GM12875 (cell line): ENCODE measurements around the gene FKBP6.
"Not testable (repeated sequence)": the region's sequence is repeated elsewhere in the genome, so short reads cannot be mapped to it uniquely, and the experiment has no call there.

Source experiments
- H3K4me3 ChIP-seq: one replicate; pipeline ENCODE4 v1.5.1; 2011; ENCODE audit warnings: low read depth, low read length, control low read depth
- TF ChIP-seq, protein P1 (sequence below): IDR thresholded peaks from 2 replicates; pipeline ENCODE4 v1.5.1; 2011; ENCODE audit warnings: low read depth, mild to moderate bottlenecking, control low read depth, inconsistent platforms, low read length, moderate library complexity, borderline replicate concordance; ENCODE audit not compliant: insufficient read depth

FKBP6 gene

DNA sequence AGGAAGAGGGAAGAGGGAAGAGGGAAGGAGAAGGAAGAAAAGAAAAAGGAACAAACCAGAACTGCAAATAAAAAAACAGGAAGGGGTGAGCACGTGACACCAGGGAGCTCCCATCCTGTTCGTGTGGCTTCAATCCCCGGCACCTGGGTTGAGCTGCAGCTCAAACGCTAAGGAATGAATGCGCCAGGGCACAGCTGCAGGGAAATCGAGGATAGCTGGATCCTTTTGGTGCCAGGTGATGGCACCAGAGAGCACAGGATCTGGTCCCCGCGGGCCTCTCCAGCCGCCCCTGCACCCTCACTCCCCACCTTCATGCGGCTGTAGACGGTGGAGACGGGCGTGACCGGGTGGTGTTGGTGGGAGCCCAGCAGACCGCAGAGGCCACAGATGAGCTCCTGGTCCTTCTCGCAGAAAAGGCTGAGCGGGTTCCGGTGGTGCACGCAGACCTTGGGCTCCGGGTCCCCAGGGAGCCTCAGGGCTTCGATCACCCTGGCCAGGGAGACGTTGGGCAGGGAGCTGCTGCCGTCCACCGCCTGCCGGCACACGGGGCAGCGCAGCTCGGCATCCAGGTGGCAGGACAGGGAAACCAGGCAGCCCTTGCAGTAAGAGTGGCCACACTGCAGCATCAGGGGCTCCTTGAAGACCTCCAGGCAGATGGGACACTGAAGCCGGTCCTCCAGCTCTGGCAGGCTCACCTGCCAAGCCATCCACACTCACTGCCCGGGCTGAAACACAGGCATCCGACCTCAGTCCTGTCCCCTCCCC lies 3.7 kb upstream of the FKBP6 start:
- H3K4me3 ChIP-seq, result not testable (repeated sequence)
- TF ChIP-seq, protein P1, sequence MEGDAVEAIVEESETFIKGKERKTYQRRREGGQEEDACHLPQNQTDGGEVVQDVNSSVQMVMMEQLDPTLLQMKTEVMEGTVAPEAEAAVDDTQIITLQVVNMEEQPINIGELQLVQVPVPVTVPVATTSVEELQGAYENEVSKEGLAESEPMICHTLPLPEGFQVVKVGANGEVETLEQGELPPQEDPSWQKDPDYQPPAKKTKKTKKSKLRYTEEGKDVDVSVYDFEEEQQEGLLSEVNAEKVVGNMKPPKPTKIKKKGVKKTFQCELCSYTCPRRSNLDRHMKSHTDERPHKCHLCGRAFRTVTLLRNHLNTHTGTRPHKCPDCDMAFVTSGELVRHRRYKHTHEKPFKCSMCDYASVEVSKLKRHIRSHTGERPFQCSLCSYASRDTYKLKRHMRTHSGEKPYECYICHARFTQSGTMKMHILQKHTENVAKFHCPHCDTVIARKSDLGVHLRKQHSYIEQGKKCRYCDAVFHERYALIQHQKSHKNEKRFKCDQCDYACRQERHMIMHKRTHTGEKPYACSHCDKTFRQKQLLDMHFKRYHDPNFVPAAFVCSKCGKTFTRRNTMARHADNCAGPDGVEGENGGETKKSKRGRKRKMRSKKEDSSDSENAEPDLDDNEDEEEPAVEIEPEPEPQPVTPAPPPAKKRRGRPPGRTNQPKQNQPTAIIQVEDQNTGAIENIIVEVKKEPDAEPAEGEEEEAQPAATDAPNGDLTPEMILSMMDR, result peak; percentile 69

DNA sequence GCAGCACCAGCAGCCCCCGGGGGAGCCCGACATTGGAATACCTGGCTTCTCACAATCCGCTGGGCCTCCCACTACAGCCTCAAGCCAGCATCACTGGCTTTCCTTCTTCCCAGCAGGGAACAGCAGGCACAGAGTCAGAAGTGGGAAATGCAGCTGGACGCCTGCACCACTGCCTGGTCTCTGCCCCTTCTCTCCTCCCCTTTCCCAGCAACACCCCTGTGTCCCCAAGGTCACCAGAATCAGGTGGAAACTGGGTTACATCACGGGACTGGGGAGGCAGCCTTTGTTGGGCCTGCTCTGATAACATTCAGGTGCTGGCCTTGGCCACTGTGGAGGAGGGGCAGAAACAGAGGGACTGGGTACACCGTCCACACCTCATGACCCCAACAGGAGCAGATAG lies 2.5 kb upstream of the FKBP6 start:
- not testable (repeated sequence) for H3K4me3 ChIP-seq

DNA sequence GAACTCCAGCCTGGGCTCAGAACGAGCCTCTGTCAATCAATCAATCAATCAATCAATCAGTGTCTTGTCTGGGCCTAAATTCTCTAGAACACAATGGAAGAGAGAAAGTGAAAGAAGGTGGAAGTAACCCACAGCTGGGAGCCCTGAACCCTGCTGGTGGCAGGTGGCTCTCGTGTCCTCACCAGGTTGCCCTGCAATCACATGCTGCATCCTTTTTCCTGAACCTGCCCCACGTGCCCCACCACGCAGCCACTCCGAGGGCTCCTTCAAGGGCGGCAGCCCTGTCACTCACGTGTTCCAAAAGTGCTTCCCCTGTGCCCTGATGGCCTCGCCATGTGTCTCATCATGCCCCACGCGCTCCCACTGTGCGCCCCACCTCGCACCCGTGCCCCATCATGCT lies 512 bp upstream of the FKBP6 start:
- H3K4me3 ChIP-seq, result not testable (repeated sequence)

DNA sequence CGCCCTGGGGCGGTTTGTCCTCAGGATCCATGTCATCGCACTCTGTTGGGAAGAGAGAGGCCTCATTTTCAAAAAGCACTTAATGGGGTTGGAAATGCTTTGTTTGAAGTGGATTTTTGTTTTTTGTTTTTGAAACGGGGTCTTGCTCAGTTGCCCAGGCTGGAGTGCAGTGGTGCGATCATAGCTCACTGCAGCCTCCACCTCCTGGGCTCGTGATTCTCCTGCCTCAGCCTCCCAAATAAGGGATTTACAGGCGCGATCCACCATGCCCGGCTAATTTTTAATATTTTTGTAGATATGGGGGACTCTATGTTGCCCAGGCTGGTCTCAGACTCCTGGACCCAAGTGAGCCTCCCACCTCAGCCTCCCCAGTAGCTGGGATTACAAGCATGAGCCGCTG lies 735 bp downstream of the FKBP6 start:
- TF ChIP-seq, protein P1, result no peak

DNA sequence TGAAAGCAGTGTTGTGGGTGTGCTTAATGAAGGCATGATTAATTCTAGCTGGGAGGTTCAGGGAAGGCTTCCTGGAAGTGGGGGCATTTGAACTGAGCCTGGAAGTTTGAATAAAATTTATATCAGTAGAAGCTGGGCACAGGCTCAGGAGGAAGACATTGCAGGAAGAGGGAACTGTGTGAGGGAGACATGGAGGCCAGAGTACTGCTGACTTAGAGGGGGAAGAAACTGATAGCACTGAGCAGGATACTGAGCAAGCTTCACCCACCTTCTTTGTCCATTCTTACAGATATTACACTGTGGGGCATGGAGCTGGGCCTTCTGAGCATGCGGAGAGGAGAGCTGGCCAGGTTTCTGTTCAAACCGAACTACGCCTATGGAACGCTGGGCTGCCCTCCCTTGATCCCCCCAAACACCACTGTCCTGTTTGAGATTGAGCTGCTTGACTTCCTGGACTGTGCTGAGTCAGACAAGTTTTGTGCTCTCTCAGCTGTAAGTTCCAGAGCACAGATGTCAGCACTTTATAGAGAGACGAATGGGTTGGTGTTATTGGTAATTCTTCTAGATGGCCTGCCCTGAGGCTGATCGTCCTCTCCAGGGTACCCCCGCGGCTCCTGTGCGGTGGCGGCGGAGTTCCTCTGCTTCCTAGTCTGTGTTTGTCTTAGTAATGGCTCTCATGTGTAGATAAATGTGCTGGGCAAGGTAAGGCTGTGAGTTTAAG lies 2.1 kb downstream of the FKBP6 start:
- TF ChIP-seq, protein P1, result no peak
- H3K4me3 ChIP-seq, result no peak overlapping the region

More for the DNA sequence above, 735 bp downstream of the FKBP6 start:
- H3K4me3 ChIP-seq, result no peak overlapping the region

DNA sequence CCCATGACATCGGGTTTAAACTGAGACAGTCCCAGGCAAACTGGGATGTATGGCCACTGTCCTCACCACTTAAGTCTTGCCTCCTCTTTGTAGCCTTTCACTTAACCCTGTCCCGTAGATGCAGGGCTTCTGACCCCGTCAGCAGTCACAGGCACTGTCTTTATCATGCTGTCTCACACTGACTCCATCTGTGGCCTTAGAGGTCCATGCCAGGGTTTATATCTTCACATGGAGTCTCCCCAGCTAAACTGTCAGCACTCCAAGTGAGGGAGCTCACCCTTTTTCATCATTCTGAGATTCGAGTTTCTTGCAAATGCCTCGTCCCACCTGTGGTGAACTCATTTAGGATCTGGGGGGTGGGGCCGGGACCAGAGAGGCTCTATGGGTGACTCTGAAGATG lies 2.8 kb downstream of the FKBP6 start:
- no peak overlapping the region for H3K4me3 ChIP-seq
- TF ChIP-seq, protein P1, result no peak

DNA sequence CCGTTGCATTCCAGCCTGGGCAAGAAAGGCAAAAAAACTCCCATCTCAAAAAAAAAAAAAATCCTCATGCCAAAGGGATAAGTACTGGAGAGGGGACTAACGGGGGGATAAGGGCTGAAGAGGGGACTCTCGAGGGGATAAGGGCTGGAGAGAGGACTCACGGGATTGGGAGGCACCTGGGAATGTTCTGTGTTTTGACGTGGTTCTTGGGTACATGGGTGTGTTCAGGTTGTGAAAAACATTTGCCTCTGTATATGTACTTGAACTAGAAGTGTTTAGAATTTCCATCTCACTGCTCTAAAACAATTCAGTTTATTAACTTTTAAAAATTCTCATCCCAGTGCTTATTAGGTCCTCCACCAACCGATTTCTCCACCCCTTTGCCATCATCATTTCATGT lies 4.5 kb downstream of the FKBP6 start:
- TF ChIP-seq, protein P1, result no peak

DNA sequence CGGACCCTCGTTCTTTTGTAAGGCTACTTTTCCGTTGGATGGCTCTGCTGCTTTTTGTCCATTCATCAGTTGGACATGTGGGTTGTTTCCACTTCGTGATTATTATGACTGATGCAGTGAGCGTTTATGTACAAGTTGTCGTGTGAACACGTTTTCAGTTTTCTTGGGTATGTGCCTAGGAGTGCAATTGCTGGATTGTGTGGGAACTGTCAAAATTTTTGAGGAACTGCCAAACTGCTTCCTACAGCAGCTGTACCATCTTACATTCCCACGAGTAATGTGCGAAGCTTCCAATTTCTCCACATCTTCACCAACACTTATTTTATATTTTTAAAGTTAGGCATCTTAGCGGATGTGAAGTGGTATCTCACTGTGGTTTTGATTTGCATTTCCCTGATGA lies 10.4 kb downstream of the FKBP6 start:
- TF ChIP-seq, protein P1, result no peak
- H3K4me3 ChIP-seq, result no peak overlapping the region

More for the DNA sequence above, 4.5 kb downstream of the FKBP6 start:
- H3K4me3 ChIP-seq, result no peak overlapping the region
